H1 (cell line): Measurements from ENCODE around the gene ARMC7. TPM values are rescaled to one million over a fixed set of nuclear protein-coding genes. Genes with fewer than 3 reads are reported as not detected.

ENCODE experiments used
- CTCF ChIA-PET: fragments of 300-600 bp; sonication (Branson Sonifier 250); formaldehyde crosslinking; loops from one replicate; lab custom pipeline; 2021; ENCODE audit not compliant: partially characterized antibody; lab: Charles Lee
- POLR2A ChIA-PET: fragments of 300-600 bp; sonication (Branson Sonifier 250); formaldehyde crosslinking; loops from one replicate; lab custom pipeline; 2021; ENCODE audit warnings: inconsistent platforms; ENCODE audit not compliant: partially characterized antibody; lab: Charles Lee
- DNase-seq, 2 experiments: peaks; one replicate each; pipeline versions ENCODE4 v3.0.0 to v3.0.0-alpha.2; 2010 to 2022; ENCODE audit warnings: low spot score in 2 of 2, low read depth in 1 of 2, mixed read lengths in 1 of 2
- FAIRE-seq: peaks from 2 replicates; lab custom pipeline; 2011; peaks lifted over from hg19 to GRCh38; lab: Jason Lieb, UNC
- H2AFZ ChIP-seq: 2 replicates; pipeline ENCODE4 v1.8.1; 2012; ENCODE audit warnings: low read length, inconsistent platforms
- H2AK5ac ChIP-seq: 2 replicates; pipeline ENCODE4 v1.6.1; 2013; ENCODE audit warnings: low read depth, low read length
- H2BK120ac ChIP-seq: replicated peaks from 2 replicates; pipeline ENCODE3; 2013; ENCODE audit warnings: low read depth, low read length, inconsistent platforms
- H2BK12ac ChIP-seq: 2 replicates; pipeline ENCODE4 v1.6.1; 2013; ENCODE audit warnings: low read depth, low read length
- H2BK15ac ChIP-seq: 2 replicates; pipeline ENCODE4 v1.6.1; 2013; ENCODE audit warnings: low read length
- H2BK20ac ChIP-seq: 2 replicates; pipeline ENCODE4 v1.6.1; 2013; ENCODE audit warnings: low read length
- H2BK5ac ChIP-seq: 2 replicates; pipeline ENCODE4 v1.6.1; 2013; ENCODE audit warnings: low read depth, low read length
- H3K14ac ChIP-seq: 2 replicates; pipeline ENCODE4 v1.6.1; 2013; ENCODE audit warnings: inconsistent platforms; ENCODE audit not compliant: insufficient read length
- H3K18ac ChIP-seq: 2 replicates; pipeline ENCODE4 v1.6.1; 2013; ENCODE audit warnings: low read length; ENCODE audit errors: extremely low read depth
- H3K23ac ChIP-seq: 2 replicates; pipeline ENCODE4 v1.6.1; 2013; ENCODE audit warnings: inconsistent platforms; ENCODE audit not compliant: insufficient read length
- H3K23me2 ChIP-seq: 2 replicates; pipeline ENCODE4 v1.6.1; 2013; ENCODE audit warnings: low read depth, low read length
- H3K27ac ChIP-seq: 2 replicates; pipeline ENCODE4 v1.6.1; 2011; ENCODE audit warnings: low read depth, low read length, inconsistent platforms
- H3K27me3 ChIP-seq, 4 experiments: replicated peaks in 1 of 4; 1 replicate in 1 of 4; 2 replicates in 3 of 4; pipeline versions ENCODE4 v1.6.1 to v1.8.1; 2011 to 2013; ENCODE audit warnings: low read length in 3 of 4, mild to moderate bottlenecking in 3 of 4, inconsistent platforms in 2 of 4, mixed read lengths in 2 of 4, moderate library complexity in 1 of 4; ENCODE audit not compliant: control insufficient read depth in 3 of 4, insufficient read depth in 3 of 4; ENCODE audit errors: extremely low read depth in 1 of 4
- H3K36me3 ChIP-seq, 4 experiments: 2 replicates each; pipeline versions ENCODE4 v1.6.1 to v1.8.1; 2011 to 2013; ENCODE audit warnings: mild to moderate bottlenecking in 4 of 4, low read length in 3 of 4, moderate library complexity in 2 of 4, control low read depth in 1 of 4, inconsistent platforms in 1 of 4; ENCODE audit not compliant: insufficient read depth in 4 of 4, control insufficient read depth in 2 of 4
- H3K4ac ChIP-seq: replicated peaks from 2 replicates; pipeline ENCODE3; 2013; ENCODE audit warnings: low read length, low read depth, mixed read lengths, inconsistent platforms; ENCODE audit not compliant: insufficient read length
- H3K4me1 ChIP-seq, 4 experiments: replicated peaks in 1 of 4; 1 replicate in 1 of 4; 2 replicates in 3 of 4; pipeline versions ENCODE4 v1.6.1 to v1.8.1; 2011 to 2013; ENCODE audit warnings: low read length in 3 of 4, inconsistent platforms in 2 of 4, mixed read lengths in 1 of 4; ENCODE audit not compliant: insufficient read depth in 4 of 4, control insufficient read depth in 3 of 4
- H3K4me2 ChIP-seq, 2 experiments: 2 replicates each; pipeline versions ENCODE4 v1.6.1 to v1.8.1; 2011 to 2013; ENCODE audit warnings: low read depth in 2 of 2, low read length in 2 of 2, control low read depth in 1 of 2, inconsistent platforms in 1 of 2, mild to moderate bottlenecking in 1 of 2; ENCODE audit not compliant: insufficient read depth in 1 of 2
- H3K4me3 ChIP-seq, 4 experiments: fragments of 200-600, 300-600 bp in 1 of 4; sonication (generic), shearing (Covaris generic), sonication (Bioruptor Twin) in 1 of 4; 2 replicates each; pipeline versions ENCODE4 v1.5.1 to v1.8.1; 2011 to 2016; ENCODE audit warnings: low read length in 4 of 4, low read depth in 3 of 4, control low read depth in 2 of 4, inconsistent platforms in 2 of 4, mild to moderate bottlenecking in 2 of 4, mixed read lengths in 1 of 4, moderate library complexity in 1 of 4; ENCODE audit not compliant: insufficient read depth in 2 of 4; ENCODE audit errors: extremely low read depth in 1 of 4
- H3K56ac ChIP-seq: replicated peaks from 2 replicates; pipeline ENCODE3; 2013; ENCODE audit warnings: low read depth, mild to moderate bottlenecking, mixed read lengths, low read length, inconsistent platforms; ENCODE audit not compliant: insufficient read length
- H3K79me1 ChIP-seq: 2 replicates; pipeline ENCODE4 v1.6.1; 2013; ENCODE audit warnings: low read depth, low read length, control low read depth
- H3K79me2 ChIP-seq, 2 experiments: 2 replicates each; pipeline versions ENCODE4 v1.6.1 to v1.8.1; 2012 to 2013; ENCODE audit warnings: low read length in 2 of 2, mild to moderate bottlenecking in 2 of 2, inconsistent platforms in 1 of 2; ENCODE audit not compliant: insufficient read depth in 2 of 2, control insufficient read depth in 1 of 2
- H3K9ac ChIP-seq, 4 experiments: replicated peaks in 1 of 4; 1 replicate in 1 of 4; 2 replicates in 3 of 4; pipeline versions ENCODE4 v1.6.1 to v1.8.1; 2011 to 2013; ENCODE audit warnings: low read depth in 3 of 4, low read length in 3 of 4, control low read depth in 2 of 4, mild to moderate bottlenecking in 2 of 4, moderate library complexity in 2 of 4, inconsistent platforms in 1 of 4; ENCODE audit errors: extremely low read depth in 1 of 4
- H3K9me3 ChIP-seq, 2 experiments: 2 replicates each; pipeline versions ENCODE4 v1.6.1 to v1.8.1; 2012 to 2013; ENCODE audit warnings: mild to moderate bottlenecking in 2 of 2, moderate library complexity in 2 of 2, control low read depth in 1 of 2, inconsistent platforms in 1 of 2, low read depth in 1 of 2, low read length in 1 of 2, mixed read lengths in 1 of 2; ENCODE audit not compliant: insufficient read depth in 2 of 2
- H4K20me1 ChIP-seq, 2 experiments: replicated peaks in 1 of 2; 2 replicates each; pipeline versions ENCODE3 to v1.8.1; 2011 to 2013; ENCODE audit warnings: inconsistent platforms in 2 of 2, low read length in 2 of 2, mild to moderate bottlenecking in 1 of 2; ENCODE audit not compliant: insufficient read depth in 2 of 2, control insufficient read depth in 1 of 2
- H4K5ac ChIP-seq: 2 replicates; pipeline ENCODE4 v1.6.1; 2013; ENCODE audit warnings: low read length, low read depth, mixed read lengths, inconsistent platforms; ENCODE audit not compliant: insufficient read length
- H4K8ac ChIP-seq: 2 replicates; pipeline ENCODE4 v1.8.0; 2013; ENCODE audit warnings: mild to moderate bottlenecking, moderate library complexity, low read length, inconsistent platforms; ENCODE audit not compliant: insufficient read depth; ENCODE audit errors: extremely low read depth
- H4K91ac ChIP-seq: replicated peaks from 2 replicates; pipeline ENCODE3; 2013; ENCODE audit warnings: low read length, mixed read lengths, inconsistent platforms; ENCODE audit not compliant: insufficient read length
- BCL11A ChIP-seq, 2 experiments: IDR thresholded peaks; one replicate each; pipeline ENCODE4 v1.6.1; 2011; ENCODE audit warnings: low read depth in 2 of 2, low read length in 2 of 2, mild to moderate bottlenecking in 2 of 2
- CHD1 ChIP-seq: IDR thresholded peaks from 2 replicates; pipeline ENCODE4 v1.6.1; 2012; ENCODE audit warnings: low read depth, low read length, improper control_type of control experiment
- CREB1 ChIP-seq: IDR thresholded peaks from 2 replicates; pipeline ENCODE4 v1.6.1; 2012; ENCODE audit warnings: inconsistent platforms
- JUND ChIP-seq: IDR thresholded peaks from 2 replicates; pipeline ENCODE4 v1.6.1; 2011; ENCODE audit warnings: mild to moderate bottlenecking, improper control_type of control experiment, low read length
- KDM1A ChIP-seq: fragments of 200-600, 300-600 bp; sonication (generic); IDR thresholded peaks from 2 replicates; pipeline ENCODE4 v1.7.1; 2016; ENCODE audit warnings: mild to moderate bottlenecking, low read length, borderline replicate concordance
- POLR2AphosphoS5 ChIP-seq: IDR thresholded peaks from 2 replicates; pipeline ENCODE4 v1.6.1; 2011; ENCODE audit warnings: low read depth, low read length
- SUZ12 ChIP-seq: fragments of 200-600 bp; sonication (generic); IDR thresholded peaks from 2 replicates; pipeline ENCODE4 v1.6.1; 2012; ENCODE audit warnings: mild to moderate bottlenecking, inconsistent platforms, low read length, moderate library complexity, mixed read lengths
- TBP ChIP-seq: IDR thresholded peaks from 2 replicates; pipeline ENCODE4 v1.6.1; 2011; ENCODE audit warnings: low read depth, low read length, improper control_type of control experiment
- WGBS, 2 experiments: shearing (Covaris generic) in 1 of 2; methylation state at CpG; one replicate each; pipeline versions ENCODE4 v1.1.6 to v1.1.7; 2013 to 2015; ENCODE audit warnings: low lambda C conversion rate in 2 of 2, mixed read lengths in 2 of 2, inconsistent platforms in 1 of 2, low coverage in 1 of 2, missing lambda C conversion rate in 1 of 2; ENCODE audit not compliant: insufficient replicate concordance in 2 of 2, insufficient coverage in 1 of 2, insufficient read length in 1 of 2; ENCODE audit errors: extremely low coverage in 1 of 2, missing lambda C conversion rate in 1 of 2; 5-methylcytosine and 5-hydroxymethylcytosine counted together
- polyA plus RNA-seq, 7 experiments: library from polyadenylated mRNA; depleted of rRNA in 3 of 7; stranded (reverse) in 5 of 7; unstranded in 2 of 7; fragments of >200 nt in 5 of 7; fragments of 200-250 nt in 2 of 7; gene quantifications; 1 replicate in 5 of 7; 2 replicates in 1 of 7; 4 replicates in 1 of 7; pipeline versions ENCODE4 v1.2.1 to v1.2.3, GENCODE V29; 2011 to 2013; ENCODE audit warnings: missing spikeins in 2 of 7, mixed read lengths in 2 of 7
- total RNA-seq: library from RNA; stranded (reverse); fragmentation: NEBNext Ultra II Directional; extraction: Animal tissue kit (Norgen Biotek cat#: 25700); gene quantifications from 2 replicates; pipeline ENCODE4 v1.2.1, GENCODE V29; 2021

The ARMC7 gene
- total and polyA plus RNA-seq, 2 of the 8 experiments (the other 6 are each of a cell fraction or from before 2014, with no cell fraction given), result 9.8 to 13.6 TPM

GRCh38 chr17:75088465-75089417, 21.0 kb upstream of the ARMC7 start:
- H3K79me1 ChIP-seq, result peaks cover 9% of the 10 kb centered on the region
- WGBS, 2 experiments, result 71% methylated on average over 10 of the region's 11 CpGs; no CpG with 5 or more reads in 1 of the 2 experiments
- POLR2A ChIA-PET, result interaction anchor here (0.7 to 3.7 kb wide), 23 partner anchors 8 to 216 kb away, joined by 3 to 32 read pairs (median 5); partner anchors contain the start of genes ATP5PD, FDXR, JPT1 and KCTD2
- H4K20me1 ChIP-seq, result peaks cover 0 to 5% of the 10 kb centered on the region in 2 experiments
- peaks cover 15% of the 10 kb centered on the region for H3K23me2 ChIP-seq
- TF ChIP-seq JUND (peak; percentile 40; the same call in 1 of the 2 replicates), SUZ12 (no peak), POLR2AphosphoS5 (no peak), CHD1 (no peak), CREB1 (no peak), TBP (no peak), BCL11A (IDR thresholded peaks at IDR 0.05; ENCODE audit: low read depth in 2 of 2, low read length in 2 of 2) (no peak), KDM1A (no peak)
- peak overlapping the region; percentile 89 for H4K91ac ChIP-seq
- FAIRE-seq, result no peak
- peak overlapping the region; percentile 34; the same call in 1 of the 2 replicates for H2BK15ac ChIP-seq
- peak overlapping the region; percentile 34 for H2BK120ac ChIP-seq
- H3K4me1 ChIP-seq, result peaks cover 3 to 34% (median 28%) of the 10 kb centered on the region in 4 experiments
- H3K14ac ChIP-seq, result no peak overlapping the region
- no peak overlapping the region for H3K23ac ChIP-seq
- peak overlapping the region; percentile 55; the same call in 1 of the 2 replicates for H2BK20ac ChIP-seq
- CTCF ChIA-PET, result interaction anchor here (0.7 to 6.3 kb wide), 17 partner anchors 14 to 193 kb away, joined by 3 to 81 read pairs (median 5); no protein-coding TSS in a partner anchor
- H2BK12ac ChIP-seq, result peak overlapping the region; percentile 85; the same call in 1 of the 2 replicates
- no peak overlapping the region for H2AFZ ChIP-seq
- no peaks in the 10 kb centered on the region; a peak in 1 of 8 replicates for H3K36me3 ChIP-seq
- peak overlapping the region; percentile 20; the same call in 1 of the 2 replicates for H2AK5ac ChIP-seq
- peak overlapping the region; percentile 87 for H3K18ac ChIP-seq
- H3K4ac ChIP-seq, result peak overlapping the region; percentile 30
- peak overlapping the region; percentile 82 to 90 for H3K4me2 ChIP-seq
- peak overlapping the region in 3 of 4 experiments; percentile 51 to 57 (median 51); a peak in 5 of 7 replicates for H3K9ac ChIP-seq
- H3K4me3 ChIP-seq, result peak overlapping the region; percentile 73 to 82 (median 77)
- no peak for DNase-seq
- no peak overlapping the region for H4K5ac ChIP-seq
- no peaks in the 10 kb centered on the region for H3K27me3 ChIP-seq
- H3K27ac ChIP-seq, result peak overlapping the region; percentile 59
- peak overlapping the region; percentile 81 for H4K8ac ChIP-seq
- peak overlapping the region; percentile 55 for H2BK5ac ChIP-seq
- H3K56ac ChIP-seq, result peak overlapping the region; percentile 55
- no peaks in the 10 kb centered on the region for H3K9me3 ChIP-seq
- peaks cover 0 to 7% of the 10 kb centered on the region in 2 experiments; a peak in 2 of 4 replicates for H3K79me2 ChIP-seq
